ENCODE data around the gene ARVCF. TPM values are rescaled to one million over a fixed set of nuclear protein-coding genes. Genes with fewer than 3 reads are reported as not detected.

The ARVCF gene
- total RNA-seq, 1 experiment from 2014 or later, result 3.0 TPM

DNA sequence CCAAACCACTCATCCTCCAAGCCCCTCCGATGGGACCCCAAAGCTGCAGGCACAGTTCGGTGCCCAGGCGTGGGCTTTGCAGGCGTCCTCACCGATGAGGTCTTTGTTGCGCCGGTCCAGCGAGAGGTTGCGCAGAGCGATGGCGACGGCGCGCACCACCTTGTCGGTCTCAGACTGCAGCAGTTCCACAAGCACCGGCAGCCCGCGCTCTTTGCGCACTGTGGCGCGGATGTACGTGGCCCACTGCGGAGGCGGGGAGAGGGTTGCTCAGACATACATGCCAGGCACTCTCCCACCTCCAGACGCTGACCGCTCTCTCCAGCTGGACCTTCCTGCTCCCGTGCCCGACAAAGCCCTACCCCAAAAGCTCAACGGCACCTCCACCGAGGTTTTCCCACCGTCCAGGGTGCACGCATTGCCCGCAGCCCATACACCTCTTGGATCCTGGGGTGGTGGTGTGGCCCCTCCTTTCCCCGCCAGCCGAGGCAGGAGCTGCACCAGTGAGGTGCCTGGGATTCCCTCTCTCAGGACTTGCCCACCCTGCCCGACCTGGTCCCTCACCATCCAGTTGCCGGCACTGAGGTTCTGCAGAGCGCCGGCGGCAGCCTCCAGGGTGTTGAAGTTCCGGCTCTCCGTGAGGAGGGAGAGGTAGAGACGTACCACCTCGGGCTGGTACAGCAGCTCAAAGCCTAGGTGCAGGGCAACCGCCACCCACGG, 42.9 kb downstream of the ARVCF start:
- Histone ChIP-seq H3K27ac (no peak overlapping the region), H3K36me3 (peaks cover 18% of the 10 kb centered on the region), H3K9me3 (replicated peaks) (no peaks in the 10 kb centered on the region), H3K4me1 (replicated peaks) (0 out of 2 replicates have a peak, but pooled peaks cover 3% of the 10 kb centered on the region), H3K4me3 (no peak overlapping the region), H3K27me3 (replicated peaks) (no peaks in the 10 kb centered on the region)
- DNase-seq (ENCODE audit: low read depth in 1 of 2, low spot score in 2 of 2), result no peak

GRCh38 chr22:19972652-19973550, 43.7 kb downstream of the ARVCF start:
- no peak for DNase-seq (ENCODE audit: low read depth in 1 of 2, low spot score in 2 of 2)
- Histone ChIP-seq H3K4me3 (no peak overlapping the region), H3K27ac (no peak overlapping the region), H3K4me1 (replicated peaks) (0 out of 2 replicates have a peak, but pooled peaks cover 3% of the 10 kb centered on the region), H3K9me3 (replicated peaks) (no peaks in the 10 kb centered on the region), H3K27me3 (replicated peaks) (no peaks in the 10 kb centered on the region), H3K36me3 (peaks cover 26% of the 10 kb centered on the region)

- H3K27me3 ChIP-seq (replicated peaks), result no peaks in the 10 kb centered on the region
- H3K27ac ChIP-seq, result no peak overlapping the region
- no peak for DNase-seq (ENCODE audit: low read depth in 1 of 2, low spot score in 2 of 2)
- H3K36me3 ChIP-seq, result peaks cover 33% of the 10 kb centered on the region
- 0 out of 2 replicates have a peak, but pooled peaks cover 3% of the 10 kb centered on the region for H3K4me1 ChIP-seq (replicated peaks)
- no peak overlapping the region for H3K4me3 ChIP-seq
- H3K9me3 ChIP-seq (replicated peaks), result no peaks in the 10 kb centered on the region
These were observed 44.4 kb downstream of the ARVCF start for GRCh38 chr22:19972251-19972650.

DNA sequence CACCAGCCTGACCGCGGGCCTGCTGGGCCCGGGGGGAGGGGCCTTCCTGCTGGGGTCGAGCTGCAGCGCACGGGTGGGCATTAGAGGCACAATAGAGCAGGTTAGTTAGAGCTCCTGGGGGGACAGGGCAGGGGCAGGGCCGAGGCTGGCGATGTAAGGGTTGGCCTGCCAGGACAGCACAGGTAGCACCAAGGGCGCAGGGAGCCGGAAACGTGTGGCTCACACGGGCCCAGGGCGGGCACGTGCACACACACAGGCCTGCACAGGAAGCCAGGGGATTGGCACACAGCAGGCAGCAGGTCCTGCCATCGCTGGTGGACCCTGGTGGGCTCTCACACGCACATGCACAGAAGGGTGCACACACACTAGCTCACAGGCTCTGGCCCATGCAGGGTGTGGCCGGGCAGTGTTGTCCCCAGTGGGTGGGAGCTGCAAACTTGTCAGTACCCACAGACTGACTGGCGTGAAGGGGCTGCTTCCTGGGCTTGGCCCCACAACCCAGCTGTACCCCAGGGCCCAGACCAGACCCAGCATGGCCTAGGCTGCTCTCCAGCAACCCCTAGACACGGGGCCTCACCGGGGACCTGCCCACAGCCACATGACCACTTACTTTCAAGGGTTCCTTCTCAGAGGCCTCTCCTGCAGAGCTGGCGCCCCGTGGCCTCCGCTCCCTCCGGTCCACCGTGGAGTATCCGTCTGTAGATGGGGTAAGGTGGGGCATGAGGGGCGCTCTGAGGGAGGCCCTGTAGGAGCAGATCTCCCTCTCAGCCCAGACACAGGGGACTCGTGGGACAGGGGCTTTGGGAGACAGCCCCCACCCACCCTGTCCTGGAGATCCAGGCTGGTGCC, 45.1 kb downstream of the ARVCF start:
- H3K27ac ChIP-seq, result no peak overlapping the region
- H3K9me3 ChIP-seq (replicated peaks), result no peaks in the 10 kb centered on the region
- H3K4me1 ChIP-seq (replicated peaks), result 0 out of 2 replicates have a peak, but pooled peaks cover 3% of the 10 kb centered on the region
- H3K36me3 ChIP-seq, result peaks cover 38% of the 10 kb centered on the region
- no peaks in the 10 kb centered on the region for H3K27me3 ChIP-seq (replicated peaks)
- no peak for DNase-seq (ENCODE audit: low read depth in 1 of 2, low spot score in 2 of 2)
- H3K4me3 ChIP-seq, result no peak overlapping the region

- H3K4me1 ChIP-seq (replicated peaks), result 0 out of 2 replicates have a peak, but pooled peaks cover 3% of the 10 kb centered on the region
- no peak overlapping the region for H3K4me3 ChIP-seq
- no peaks in the 10 kb centered on the region for H3K9me3 ChIP-seq (replicated peaks)
- H3K27me3 ChIP-seq (replicated peaks), result no peaks in the 10 kb centered on the region
- peaks cover 44% of the 10 kb centered on the region for H3K36me3 ChIP-seq
- H3K27ac ChIP-seq, result no peak overlapping the region
- peak; percentile 44 to 72 for DNase-seq (ENCODE audit: low read depth in 1 of 2, low spot score in 2 of 2)
These were observed 45.9 kb downstream of the ARVCF start for GRCh38 chr22:19970479-19971275.

DNA sequence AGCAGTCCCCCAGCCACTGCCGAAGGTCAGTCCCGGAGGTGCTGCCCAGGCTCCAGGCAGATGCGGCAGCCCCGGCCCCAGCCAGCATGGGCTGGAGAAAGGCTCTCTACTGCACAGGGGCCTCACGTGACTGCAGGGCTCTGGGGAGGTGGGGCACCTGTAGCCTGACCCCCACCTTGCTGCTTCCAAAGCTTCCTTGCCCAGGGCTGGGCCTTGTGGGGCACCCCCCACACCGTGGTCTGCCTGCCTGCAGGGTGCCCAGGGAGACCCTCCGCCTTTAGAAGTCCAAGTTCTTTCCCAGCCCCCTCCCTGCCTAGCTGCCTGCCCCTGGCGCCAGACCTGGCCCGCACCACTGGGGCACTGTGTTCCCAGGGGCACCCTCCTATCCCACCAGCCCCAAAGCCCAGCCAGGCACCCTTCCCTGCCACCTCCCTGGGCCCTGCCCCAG, 46.6 kb downstream of the ARVCF start:
- Histone ChIP-seq H3K4me3 (no peak overlapping the region), H3K27ac (no peak overlapping the region), H3K9me3 (replicated peaks) (no peaks in the 10 kb centered on the region), H3K36me3 (peaks cover 44% of the 10 kb centered on the region), H3K27me3 (replicated peaks) (no peaks in the 10 kb centered on the region), H3K4me1 (replicated peaks) (0 out of 2 replicates have a peak, but pooled peaks cover 3% of the 10 kb centered on the region)
- DNase-seq (ENCODE audit: low read depth in 1 of 2, low spot score in 2 of 2), result no peak

- H3K27ac ChIP-seq, result no peak overlapping the region
These were observed 47.3 kb downstream of the ARVCF start for GRCh38 chr22:19969141-19969928.

DNA sequence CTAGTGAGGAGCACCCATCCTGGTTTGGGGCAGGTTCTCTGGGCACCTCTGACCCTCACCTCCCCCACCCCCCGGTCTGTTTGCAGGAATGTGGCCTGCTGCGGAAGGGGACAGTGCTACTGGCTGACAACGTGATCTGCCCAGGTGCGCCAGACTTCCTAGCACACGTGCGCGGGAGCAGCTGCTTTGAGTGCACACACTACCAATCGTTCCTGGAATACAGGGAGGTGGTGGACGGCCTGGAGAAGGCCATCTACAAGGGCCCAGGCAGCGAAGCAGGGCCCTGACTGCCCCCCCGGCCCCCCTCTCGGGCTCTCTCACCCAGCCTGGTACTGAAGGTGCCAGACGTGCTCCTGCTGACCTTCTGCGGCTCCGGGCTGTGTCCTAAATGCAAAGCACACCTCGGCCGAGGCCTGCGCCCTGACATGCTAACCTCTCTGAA, 48.2 kb downstream of the ARVCF start:
- H3K27ac ChIP-seq, result no peak overlapping the region
- H3K4me3 ChIP-seq, result no peak overlapping the region
- no peaks in the 10 kb centered on the region for H3K9me3 ChIP-seq (replicated peaks)
- peaks cover 60% of the 10 kb centered on the region for H3K36me3 ChIP-seq
- H3K27me3 ChIP-seq (replicated peaks), result no peaks in the 10 kb centered on the region
- DNase-seq (ENCODE audit: low read depth in 1 of 2, low spot score in 2 of 2), result no peak
- no peaks in the 10 kb centered on the region for H3K4me1 ChIP-seq (replicated peaks)

More at GRCh38 chr22:19969141-19969928, 47.3 kb downstream of the ARVCF start:
- 0 out of 2 replicates have a peak, but pooled peaks cover 3% of the 10 kb centered on the region for H3K4me1 ChIP-seq (replicated peaks)
- no peak overlapping the region for H3K4me3 ChIP-seq
- no peaks in the 10 kb centered on the region for H3K9me3 ChIP-seq (replicated peaks)
- H3K36me3 ChIP-seq, result peaks cover 51% of the 10 kb centered on the region
- DNase-seq (ENCODE audit: low read depth in 1 of 2, low spot score in 2 of 2), result no peak
- H3K27me3 ChIP-seq (replicated peaks), result no peaks in the 10 kb centered on the region

DNA sequence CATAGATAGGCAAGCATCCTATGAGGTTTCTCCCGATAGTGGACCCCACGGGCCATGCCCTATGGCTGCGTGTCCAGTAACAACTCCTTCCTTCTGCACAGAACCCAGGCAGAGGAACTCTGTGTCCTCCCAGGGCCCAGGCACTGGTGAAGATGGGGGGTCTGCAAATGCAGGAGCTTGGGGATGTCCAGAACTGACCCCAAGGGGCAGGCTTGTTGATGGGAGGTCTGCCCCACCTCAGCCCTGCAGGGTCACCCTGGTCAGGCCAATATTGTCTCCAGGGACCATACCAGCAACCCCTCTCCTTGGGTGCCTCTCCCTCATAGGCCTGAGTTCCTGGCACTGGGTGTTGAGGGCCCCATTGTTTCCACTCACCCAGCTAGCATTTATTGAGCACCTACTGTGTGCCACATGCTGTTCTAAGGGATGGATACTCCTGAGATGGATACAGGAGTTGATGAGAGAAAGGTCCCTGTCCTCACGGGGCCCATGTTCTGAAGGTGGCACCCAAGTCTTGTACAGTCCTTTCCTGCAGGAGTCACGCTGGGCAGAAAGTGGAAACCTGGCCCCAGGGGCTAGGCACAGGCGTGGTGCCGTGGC, 48.7 kb downstream of the ARVCF start:
- no peaks in the 10 kb centered on the region for H3K9me3 ChIP-seq (replicated peaks)
- no peaks in the 10 kb centered on the region for H3K27me3 ChIP-seq (replicated peaks)
- no peak for DNase-seq (ENCODE audit: low read depth in 1 of 2, low spot score in 2 of 2)
- no peak overlapping the region for H3K27ac ChIP-seq
- peaks cover 65% of the 10 kb centered on the region for H3K36me3 ChIP-seq
- no peaks in the 10 kb centered on the region for H3K4me1 ChIP-seq (replicated peaks)
- no peak overlapping the region for H3K4me3 ChIP-seq

- Histone ChIP-seq H3K9me3 (replicated peaks) (no peaks in the 10 kb centered on the region), H3K4me3 (no peak overlapping the region), H3K27me3 (replicated peaks) (no peaks in the 10 kb centered on the region), H3K4me1 (replicated peaks) (no peaks in the 10 kb centered on the region), H3K27ac (no peak overlapping the region), H3K36me3 (peaks cover 73% of the 10 kb centered on the region)
- no peak for DNase-seq (ENCODE audit: low read depth in 1 of 2, low spot score in 2 of 2)
These were observed 49.5 kb downstream of the ARVCF start for GRCh38 chr22:19966908-19967750.

Measured in SJSA1 (cell line).